Measurements from ENCODE around the gene ITGA2B.

Gene ITGA2B

DNA sequence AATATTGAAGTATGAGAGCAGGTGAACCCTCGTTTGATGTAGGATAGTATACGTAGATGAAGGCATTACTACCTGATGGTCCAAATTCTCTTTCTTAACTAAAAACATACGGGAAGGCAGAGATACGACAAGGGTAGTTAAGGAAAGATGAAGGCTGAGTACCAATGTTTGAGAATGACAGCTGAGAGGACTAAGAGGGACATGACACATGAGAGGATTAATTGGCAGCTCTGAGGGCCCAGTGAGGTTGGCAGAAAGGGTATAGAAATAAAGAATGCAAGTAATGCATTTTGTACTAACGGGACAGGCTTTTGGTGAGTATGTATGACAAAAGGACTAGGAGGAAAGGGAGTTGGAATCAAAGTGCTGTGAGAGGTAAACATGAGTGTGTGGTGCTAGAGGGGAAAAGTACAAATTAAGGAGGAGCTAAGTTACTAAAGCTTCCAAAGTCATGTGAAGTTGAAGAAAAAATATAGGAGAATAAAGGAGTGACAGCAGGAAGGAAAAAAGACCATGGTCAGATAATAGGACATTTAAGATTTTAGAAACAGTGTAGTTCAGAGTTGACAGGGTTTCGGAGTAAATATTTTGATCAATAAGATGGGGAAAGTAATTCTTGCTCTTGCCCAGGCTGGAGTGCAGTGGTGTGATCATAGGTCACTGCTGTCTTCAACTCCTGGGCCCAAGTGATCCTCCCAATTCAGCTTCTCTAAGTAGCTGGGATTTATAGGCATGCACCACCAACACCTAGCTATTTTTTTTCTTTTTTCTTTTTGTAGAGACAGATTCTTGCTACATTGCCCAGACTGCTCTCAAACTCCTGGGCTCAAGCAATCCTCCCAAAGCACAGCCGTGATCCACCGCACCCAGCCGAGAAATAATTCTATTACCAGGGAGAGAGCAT, 43.1 kb upstream of the ITGA2B start:
- H3K79me2 ChIP-seq (ENCODE audit: low read length), result no peaks in the 10 kb centered on the region
- peaks cover 16% of the 10 kb centered on the region for H3K36me3 ChIP-seq (replicated peaks; ENCODE audit: low read depth, low read length)
- no peak overlapping the region for H2AFZ ChIP-seq (ENCODE audit: low read depth, low read length)
- no peak overlapping the region for H3K9ac ChIP-seq (ENCODE audit: low read length)
- H3K9me3 ChIP-seq (ENCODE audit: insufficient read depth, low read length), result no peaks in the 10 kb centered on the region
- H3K27ac ChIP-seq (ENCODE audit: low read length), result no peak overlapping the region
- H3K4me1 ChIP-seq (ENCODE audit: low read length), result peaks cover 9% of the 10 kb centered on the region
- H4K20me1 ChIP-seq (ENCODE audit: insufficient read depth, low read length), result no peaks in the 10 kb centered on the region
- TF ChIP-seq EZH2phosphoT487 (IDR thresholded peaks at IDR 0.05; ENCODE audit: low read depth), result no peak
- TF ChIP-seq, protein P1, sequence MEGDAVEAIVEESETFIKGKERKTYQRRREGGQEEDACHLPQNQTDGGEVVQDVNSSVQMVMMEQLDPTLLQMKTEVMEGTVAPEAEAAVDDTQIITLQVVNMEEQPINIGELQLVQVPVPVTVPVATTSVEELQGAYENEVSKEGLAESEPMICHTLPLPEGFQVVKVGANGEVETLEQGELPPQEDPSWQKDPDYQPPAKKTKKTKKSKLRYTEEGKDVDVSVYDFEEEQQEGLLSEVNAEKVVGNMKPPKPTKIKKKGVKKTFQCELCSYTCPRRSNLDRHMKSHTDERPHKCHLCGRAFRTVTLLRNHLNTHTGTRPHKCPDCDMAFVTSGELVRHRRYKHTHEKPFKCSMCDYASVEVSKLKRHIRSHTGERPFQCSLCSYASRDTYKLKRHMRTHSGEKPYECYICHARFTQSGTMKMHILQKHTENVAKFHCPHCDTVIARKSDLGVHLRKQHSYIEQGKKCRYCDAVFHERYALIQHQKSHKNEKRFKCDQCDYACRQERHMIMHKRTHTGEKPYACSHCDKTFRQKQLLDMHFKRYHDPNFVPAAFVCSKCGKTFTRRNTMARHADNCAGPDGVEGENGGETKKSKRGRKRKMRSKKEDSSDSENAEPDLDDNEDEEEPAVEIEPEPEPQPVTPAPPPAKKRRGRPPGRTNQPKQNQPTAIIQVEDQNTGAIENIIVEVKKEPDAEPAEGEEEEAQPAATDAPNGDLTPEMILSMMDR (IDR thresholded peaks at IDR 0.05; ENCODE audit: low read depth, low read length), result no peak
- no peaks in the 10 kb centered on the region for H3K27me3 ChIP-seq (ENCODE audit: low read depth, low read length)
- no peak overlapping the region for H3K4me3 ChIP-seq (ENCODE audit: low read length)
- no peak overlapping the region for H3K4me2 ChIP-seq (ENCODE audit: low read length)

GRCh38 chr17:44424828-44425461, 35.5 kb upstream of the ITGA2B start:
- no peaks in the 10 kb centered on the region for H3K27me3 ChIP-seq (ENCODE audit: low read depth, low read length)
- H3K27ac ChIP-seq (ENCODE audit: low read length), result no peak overlapping the region
- H4K20me1 ChIP-seq (ENCODE audit: insufficient read depth, low read length), result no peaks in the 10 kb centered on the region
- TF ChIP-seq, protein P1 (IDR thresholded peaks at IDR 0.05; ENCODE audit: low read depth, low read length), result no peak
- no peak for TF ChIP-seq EZH2phosphoT487 (IDR thresholded peaks at IDR 0.05; ENCODE audit: low read depth)
- no peak overlapping the region for H3K4me2 ChIP-seq (ENCODE audit: low read length)
- H3K79me2 ChIP-seq (ENCODE audit: low read length), result 0 out of 2 replicates have a peak, but pooled peaks cover 3% of the 10 kb centered on the region
- no peak overlapping the region for H2AFZ ChIP-seq (ENCODE audit: low read depth, low read length)
- 0 out of 2 replicates have a peak, but pooled peaks cover under 1% of the 10 kb centered on the region for H3K4me1 ChIP-seq (ENCODE audit: low read length)
- H3K9me3 ChIP-seq (ENCODE audit: insufficient read depth, low read length), result no peaks in the 10 kb centered on the region
- peaks cover 14% of the 10 kb centered on the region for H3K36me3 ChIP-seq (replicated peaks; ENCODE audit: low read depth, low read length)
- no peak overlapping the region for H3K4me3 ChIP-seq (ENCODE audit: low read length)
- no peak overlapping the region for H3K9ac ChIP-seq (ENCODE audit: low read length)

DNA sequence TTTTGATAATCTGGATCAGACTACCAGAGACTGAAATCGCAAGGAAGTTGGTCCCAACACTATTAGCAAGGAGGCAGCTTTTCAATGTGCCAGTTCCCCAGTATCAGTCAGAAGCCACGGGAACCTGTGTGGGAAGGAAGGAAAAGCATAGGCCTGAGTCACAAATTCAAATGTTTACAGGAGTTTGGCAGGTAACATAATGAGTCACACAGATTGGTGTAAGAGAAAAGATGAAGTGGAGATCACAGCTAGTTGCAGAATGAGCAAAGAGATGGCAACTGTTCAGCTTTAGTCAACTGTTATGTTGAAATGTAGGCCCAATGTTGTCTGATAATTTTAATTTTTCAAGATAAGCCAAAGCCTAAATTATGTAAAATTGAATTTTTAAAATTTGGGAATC, 28.1 kb upstream of the ITGA2B start:
- Histone ChIP-seq H3K4me1 (ENCODE audit: low read length) (peaks cover 46% of the 10 kb centered on the region), H3K4me2 (ENCODE audit: low read length) (peak overlapping the region; percentile 75), H4K20me1 (ENCODE audit: insufficient read depth, low read length) (no peaks in the 10 kb centered on the region), H3K9me3 (ENCODE audit: insufficient read depth, low read length) (no peaks in the 10 kb centered on the region), H3K9ac (ENCODE audit: low read length) (peak overlapping the region; percentile 64), H3K27me3 (ENCODE audit: low read depth, low read length) (no peaks in the 10 kb centered on the region), H3K79me2 (ENCODE audit: low read length) (peaks cover 11% of the 10 kb centered on the region; the same call in 1 of the 2 replicates), H3K27ac (ENCODE audit: low read length) (peak overlapping the region; percentile 96), H2AFZ (ENCODE audit: low read depth, low read length) (no peak overlapping the region), H3K4me3 (ENCODE audit: low read length) (peak overlapping the region; percentile 55), H3K36me3 (replicated peaks; ENCODE audit: low read depth, low read length) (peaks cover 27% of the 10 kb centered on the region)
- TF ChIP-seq, protein P1 (IDR thresholded peaks at IDR 0.05; ENCODE audit: low read depth, low read length), result no peak
- no peak for TF ChIP-seq EZH2phosphoT487 (IDR thresholded peaks at IDR 0.05; ENCODE audit: low read depth)

Data from OCI-LY3 (cell line).